ENCODE measurements around the gene KDM5C.

Gene KDM5C

DNA sequence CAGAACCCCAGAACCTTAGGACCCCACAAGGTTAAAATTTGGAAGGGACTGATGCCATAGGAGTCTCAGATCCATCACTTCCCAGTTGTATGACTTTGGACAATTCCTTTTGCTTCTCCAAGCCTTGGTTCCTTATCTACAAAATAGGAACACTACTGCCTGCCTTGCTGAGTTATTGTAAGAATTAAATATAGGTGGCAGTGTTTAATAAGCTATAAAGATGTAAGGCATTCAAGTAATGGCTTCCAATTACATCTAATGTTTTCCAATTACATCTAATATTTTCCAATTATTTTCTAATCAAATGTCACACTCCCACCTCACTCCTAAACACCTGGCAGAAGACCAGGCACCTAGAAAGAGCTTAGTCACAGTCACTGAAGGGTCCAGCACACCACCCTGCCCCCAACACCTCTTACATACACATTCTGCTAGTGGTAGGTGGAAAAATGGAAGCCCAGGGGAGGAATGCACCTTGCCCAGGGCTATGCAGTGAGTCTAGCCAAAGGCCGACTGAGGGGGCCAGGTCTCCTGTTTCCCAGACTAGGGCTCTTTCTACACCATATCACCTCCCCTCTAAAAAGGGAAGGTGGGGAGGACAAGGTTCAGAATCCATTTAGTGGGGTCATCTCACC lies 24.5 kb upstream of the KDM5C start:
- DNase-seq: no peak

DNA sequence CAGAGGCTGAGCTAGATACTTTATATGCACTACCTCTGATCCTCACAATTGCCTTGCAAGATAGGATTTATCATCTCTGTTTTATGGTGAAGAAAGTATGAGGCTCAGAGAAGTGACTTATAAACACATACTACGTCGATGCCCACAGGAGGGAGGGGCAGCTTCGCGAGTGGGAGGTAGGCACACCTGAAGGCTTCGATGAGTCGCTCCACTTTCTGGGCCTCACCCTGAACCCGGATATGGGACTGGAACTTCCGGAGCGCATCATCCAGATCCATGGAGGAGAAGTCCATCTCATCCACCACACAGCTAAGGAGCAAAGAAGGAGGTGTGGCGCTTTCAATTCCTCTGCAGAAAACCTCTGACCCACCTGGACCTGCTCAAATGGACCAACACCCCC lies 22.9 kb upstream of the KDM5C start:
- DNase-seq: no peak

DNA sequence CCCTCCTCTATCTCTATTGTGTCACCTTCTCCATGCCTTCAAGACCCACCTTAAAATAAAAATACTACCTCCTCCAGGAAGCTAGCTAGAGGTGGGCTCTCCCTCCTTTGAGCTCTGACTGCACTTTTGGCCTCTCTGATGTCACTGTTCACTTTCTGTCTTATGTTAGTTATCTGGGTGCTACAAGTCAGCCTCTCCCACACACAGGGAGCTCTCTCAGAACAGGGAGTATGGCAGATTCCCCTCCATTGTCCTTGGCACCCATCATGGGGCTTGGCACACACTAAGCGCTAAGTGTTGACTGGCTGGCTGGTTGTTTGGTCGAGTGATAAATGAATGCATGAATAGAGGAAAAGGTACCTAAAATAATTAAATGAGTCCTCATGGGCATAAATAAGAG lies 21.2 kb upstream of the KDM5C start:
- no peak for DNase-seq

DNA sequence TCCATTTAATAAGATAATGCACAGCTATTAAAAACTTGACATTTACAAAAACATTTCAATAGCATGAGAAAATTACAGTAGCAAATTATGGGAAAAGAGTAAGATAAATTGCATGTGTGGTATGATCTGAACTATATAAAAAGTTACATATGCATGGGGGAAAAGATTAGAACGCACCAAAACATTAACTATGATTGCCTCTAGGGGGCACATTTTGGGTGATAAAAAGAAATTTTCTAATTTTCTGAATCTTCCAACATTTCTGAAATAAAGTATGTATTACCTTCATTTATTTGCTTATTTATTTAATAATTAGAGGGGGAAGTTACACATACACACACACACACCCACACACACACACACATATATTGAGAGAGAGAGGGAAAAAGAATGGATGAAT lies 19.6 kb upstream of the KDM5C start:
- no peak for DNase-seq

DNA sequence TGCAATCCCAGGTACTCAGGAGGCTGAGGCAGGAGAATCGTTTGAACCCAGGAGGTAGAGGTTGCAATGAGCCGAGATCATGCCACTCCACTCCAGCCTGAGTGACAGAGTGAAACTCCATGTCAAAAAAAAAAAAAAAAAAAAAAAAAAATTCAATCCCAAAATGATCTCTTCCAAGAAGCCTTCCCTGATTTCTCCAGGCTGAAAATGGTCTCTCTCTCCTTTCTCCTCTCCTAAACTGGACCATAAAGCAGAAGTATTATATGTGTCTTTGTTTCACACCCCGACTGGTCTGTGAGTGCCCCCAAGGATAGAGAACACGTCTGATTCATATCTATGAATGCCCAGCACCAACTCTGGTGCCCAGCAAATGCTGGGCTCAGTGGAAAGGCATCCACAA lies 17.3 kb upstream of the KDM5C start:
- DNase-seq: no peak

DNA sequence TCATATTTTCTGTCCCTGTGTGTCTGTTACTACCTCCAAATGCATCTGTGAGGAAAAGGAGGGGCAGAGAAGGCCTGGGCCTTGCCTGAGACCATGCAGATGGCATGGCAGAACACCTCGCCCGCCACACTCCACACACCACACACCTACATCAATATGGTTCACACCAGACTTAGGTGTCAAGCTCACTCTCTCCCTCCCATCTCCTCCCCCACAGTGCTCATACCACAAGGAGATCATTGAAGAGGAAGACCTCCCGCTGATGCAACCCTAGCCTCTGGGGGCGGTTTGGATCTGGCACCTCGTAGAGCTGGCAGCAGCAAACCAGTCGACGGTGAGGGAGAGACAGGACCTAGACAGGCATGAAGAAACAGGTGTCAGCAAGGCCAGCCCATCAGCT lies 16.6 kb upstream of the KDM5C start:
- no peak for DNase-seq

DNA sequence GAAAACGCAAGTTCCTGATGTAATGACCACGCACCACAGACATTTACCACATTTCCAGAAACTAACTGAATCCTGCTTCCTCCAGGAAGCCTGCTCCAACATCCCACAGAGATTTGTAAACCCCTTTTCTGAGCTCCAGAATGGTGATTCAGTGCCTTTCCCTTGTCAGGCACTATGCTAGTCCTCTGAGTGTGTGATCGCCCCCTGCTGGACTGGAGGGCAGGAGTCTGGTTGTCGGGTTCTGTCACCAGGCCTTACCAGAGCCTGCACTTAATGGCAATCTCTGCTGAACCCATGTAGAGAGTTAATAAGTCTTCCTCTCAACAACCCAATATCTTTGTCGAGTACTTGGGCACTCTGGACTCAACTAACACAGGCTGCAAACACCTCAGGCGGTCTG lies 14.5 kb upstream of the KDM5C start:
- DNase-seq: no peak

DNA sequence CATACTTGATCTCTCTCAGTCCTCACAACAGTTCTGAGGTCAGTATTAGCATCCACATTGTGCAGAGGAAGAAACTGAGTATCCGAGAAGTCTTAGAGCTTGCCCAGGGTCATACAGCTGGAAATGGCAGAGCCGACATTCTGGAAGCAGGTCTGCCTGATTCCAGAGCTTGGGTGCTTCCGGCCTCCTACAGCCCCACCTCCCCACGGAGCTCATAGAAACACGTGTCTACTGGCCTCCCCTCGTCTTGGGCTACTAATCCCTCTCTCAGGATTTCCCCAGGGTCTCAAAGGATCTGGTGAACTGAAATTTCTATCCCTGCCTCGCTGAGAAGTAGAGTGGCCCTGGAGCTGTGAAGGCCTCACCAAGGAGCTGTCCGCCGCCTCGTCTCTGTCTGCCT lies 12.0 kb upstream of the KDM5C start:
- DNase-seq: no peak

DNA sequence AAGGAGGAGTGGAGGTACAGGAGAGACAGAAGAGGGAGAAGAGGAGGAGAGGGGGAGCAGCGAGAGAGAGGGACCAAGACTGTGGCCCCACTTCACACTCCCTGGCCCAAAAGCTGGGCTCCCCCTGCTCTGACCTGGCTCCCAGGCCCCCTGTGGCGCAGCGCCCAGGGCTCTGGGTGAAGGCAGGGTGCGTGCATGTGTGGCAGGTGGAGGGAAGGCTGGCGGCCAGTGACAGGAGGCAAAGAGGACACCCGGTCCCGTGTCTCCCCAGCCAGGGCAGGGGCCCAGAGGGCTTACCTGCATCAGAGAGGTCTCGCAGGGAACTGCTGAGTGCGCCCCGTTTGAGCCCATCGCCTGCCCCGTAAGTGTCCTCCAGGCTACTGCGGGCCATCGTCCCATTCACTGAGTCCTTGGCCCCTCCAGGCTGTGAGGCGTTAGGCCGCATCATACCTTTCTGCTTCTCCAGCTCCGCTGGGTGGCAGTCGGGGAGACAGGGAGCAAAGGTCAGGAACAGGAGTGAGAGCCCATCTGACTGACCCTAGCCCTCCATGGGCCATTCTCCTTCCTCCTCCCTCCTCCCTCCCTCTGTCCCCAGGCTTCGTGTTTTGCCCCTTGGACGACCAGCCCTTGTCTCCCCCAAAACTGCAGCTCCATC lies 11.1 kb upstream of the KDM5C start:
- no peak for DNase-seq

DNA sequence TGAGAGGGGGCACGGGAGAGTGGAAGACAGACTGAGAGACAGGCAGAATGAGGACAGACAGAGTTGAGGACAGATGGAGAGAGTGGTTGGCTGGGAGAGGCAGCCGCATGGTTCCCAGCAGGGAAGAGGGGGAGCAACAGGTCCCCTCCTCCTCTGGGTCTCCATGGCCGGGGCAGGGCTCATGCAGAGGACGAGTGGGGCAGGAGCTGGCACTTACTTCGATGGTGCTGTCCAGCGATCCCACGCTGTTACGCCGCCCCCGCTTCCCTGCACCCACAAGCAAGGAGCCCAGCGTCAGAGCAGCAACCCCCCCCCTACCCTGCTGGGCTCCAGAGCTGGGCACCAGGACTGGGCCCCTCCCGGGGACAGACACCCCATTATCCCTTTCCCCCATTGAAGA lies 10.6 kb upstream of the KDM5C start:
- no peak for DNase-seq

DNA sequence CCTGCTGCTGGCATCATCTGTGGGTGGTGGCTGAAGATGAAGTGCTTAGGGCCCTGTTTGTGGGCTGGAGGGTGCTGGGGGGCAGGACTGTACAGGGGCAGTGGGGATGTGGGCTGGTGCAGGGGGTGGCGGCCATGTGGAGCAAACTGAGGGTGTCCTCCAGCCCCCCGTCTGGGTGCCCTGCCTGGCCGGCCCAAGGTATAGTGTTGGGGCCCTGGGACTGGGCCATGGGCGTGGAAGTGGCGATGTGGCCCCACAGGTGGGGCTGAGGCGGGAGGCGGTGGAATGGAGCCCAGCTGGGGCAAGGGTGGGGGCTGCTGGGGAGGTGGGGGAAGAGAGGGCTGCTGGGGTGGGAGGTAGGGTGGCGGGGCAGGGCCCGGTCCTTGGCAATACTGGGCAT lies 9.5 kb upstream of the KDM5C start:
- DNase-seq: no peak

DNA sequence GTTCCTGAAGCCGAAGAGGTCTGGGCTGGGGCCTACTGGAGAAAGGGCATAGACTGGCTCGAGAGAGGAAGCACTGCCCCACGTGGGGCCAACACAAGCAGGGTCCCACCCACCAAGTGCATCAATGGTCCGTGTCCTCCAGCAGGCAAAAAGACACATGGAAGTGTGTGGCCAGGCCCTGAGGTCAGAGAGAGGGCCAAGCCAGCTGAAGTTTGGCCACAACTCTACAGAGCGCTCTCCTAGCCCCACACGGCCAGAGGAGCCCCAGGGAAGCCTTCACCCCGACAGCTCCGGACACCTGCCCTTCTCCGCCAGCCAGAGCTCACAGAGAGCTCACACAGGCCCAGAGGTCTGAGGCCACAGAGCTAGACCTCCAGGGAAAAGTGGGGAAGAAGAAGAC lies 8.5 kb upstream of the KDM5C start:
- DNase-seq: no peak

DNA sequence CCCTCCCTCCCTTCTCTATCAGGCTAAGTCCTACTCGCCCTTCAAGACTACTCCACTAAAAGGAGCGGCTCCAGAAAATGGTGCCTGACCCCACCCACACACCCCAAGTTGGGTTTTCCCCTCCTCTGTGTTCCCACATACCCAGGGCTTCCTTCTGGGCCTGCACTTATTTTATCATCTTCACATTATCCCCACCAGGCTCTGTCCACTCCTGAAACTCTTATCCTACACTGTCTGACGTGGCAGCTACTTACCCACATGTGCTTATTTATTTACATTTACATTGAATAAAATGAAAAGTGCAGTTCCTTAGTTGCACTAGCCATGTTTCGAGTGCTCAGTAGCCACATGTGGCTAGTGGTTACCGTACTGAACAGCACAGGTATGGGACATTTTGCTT lies 5.1 kb upstream of the KDM5C start:
- DNase-seq: no peak

DNA sequence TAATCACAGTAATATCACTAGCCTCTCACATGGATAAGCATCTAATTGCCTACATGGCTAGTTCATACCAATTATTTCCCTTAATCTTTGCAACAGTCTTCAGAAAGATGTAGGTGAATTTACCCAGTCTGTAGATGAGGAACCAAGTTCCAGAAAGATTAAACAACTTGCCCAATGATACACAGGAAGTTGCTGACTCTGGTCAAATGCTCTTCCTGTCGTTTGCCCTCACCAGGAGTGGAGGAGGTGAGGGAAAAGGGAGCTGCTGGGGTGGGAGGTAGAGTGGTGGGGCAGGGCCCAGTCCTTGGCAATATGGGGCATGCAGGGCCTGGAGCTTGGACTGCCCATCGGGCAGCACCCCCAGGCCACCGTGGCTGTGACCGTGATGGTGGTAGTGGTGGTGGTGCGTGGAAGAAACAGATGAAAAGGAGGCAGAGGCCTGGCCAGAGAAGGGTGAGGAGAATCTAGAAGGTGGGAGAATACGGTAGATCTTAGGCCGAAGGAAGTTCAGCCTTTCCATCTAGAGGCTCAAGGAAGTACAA lies 2.3 kb upstream of the KDM5C start:
- no peak for DNase-seq

DNA sequence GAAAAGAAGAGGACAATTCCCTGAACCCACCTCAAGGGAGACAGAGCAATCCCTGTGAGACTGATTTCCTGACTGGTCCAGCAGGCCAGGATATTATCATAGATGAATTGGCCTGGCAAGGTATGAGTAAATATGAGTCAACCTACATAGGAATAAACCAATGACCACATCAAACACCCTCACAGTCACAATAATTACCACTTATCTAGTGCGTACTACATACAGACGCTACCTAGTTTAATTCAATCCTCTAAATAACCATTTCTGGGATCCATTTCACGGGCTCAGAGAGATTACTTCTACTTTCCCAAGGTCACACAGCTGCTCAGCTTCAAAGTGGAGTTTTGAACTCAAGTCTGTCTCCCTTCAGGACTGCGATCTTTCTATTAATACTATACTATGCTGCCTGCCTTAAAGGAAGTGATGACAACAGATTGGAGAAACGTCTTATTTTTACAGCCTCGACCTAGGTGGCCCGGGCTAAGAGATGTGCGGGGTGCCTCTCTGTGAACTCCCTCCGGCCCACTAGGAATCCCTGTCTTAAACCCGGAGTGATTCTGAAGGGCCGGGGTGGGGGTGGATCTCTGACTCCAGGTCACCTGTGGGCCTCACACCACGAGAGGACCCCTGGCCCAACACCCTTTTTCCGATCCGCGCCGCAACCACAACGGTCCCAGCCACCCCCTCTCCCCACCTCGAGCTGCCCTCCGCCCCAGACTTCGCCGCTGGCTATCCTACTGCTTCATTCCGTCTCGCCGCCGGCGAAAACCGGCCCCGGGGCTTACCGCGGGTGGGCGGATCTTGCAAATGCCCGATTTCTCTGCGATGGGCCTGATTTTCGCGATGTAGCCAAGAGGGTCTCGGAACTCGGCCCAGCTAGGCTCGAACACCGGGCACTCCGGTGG lies 800 bp downstream of the KDM5C start:
- peak; percentile 22 for DNase-seq

DNA sequence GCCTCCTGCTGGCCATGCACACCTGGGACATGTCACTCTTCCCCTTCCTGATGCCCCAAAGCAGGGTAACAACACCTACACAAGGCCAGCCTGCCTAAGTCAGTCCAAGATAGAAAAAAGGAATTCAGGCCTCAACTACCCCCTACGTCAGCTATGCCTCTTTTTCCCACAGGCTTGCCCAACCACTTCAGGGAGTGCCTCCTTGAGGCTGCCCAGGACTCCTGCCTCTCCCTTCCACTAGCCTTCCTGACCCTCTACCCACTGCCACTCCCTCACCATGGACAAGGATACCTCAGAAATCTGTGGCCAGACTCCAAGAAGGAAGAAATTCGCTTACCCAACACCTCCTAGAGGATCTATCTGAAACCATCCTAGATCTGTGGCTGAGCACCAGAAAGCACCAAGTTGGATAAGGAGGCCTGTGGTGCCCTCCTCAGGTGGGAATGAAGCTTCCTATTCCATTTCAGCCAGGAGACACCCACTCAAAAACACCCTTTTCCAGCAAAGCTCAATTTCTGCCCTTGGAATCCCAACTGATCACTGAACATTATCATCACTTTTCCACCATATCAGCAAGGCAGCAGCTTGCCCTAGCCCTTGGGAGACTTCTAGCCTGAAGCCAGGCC lies 1.8 kb downstream of the KDM5C start:
- DNase-seq: no peak

DNA sequence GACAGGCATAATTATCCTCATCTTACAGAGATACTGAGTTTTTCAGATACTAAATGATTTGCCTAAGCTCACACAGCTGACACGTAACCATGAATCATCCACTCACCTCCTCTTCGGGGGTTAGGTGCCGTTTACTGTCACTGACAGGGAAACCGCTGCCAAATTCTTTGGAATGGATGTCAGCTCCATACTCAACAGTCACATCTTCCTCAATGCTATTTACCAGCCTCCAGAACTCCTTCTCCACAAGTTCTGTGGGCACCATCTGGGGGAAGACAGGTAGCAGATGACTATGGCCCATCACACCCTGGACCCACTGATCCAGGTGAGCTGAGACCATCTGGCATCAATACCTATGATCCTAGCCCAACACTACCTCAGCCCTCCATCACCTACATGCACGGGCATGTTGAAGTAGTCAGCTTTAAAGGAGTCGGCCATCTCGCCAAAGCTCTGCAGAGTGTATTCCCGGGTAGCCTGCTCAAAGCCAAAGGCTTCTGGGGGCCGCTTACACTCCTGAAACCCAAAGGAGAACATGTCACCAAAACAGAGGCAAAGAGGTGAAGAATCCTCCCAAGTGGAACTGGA lies 13.5 kb downstream of the KDM5C start:
- DNase-seq: no peak

DNA sequence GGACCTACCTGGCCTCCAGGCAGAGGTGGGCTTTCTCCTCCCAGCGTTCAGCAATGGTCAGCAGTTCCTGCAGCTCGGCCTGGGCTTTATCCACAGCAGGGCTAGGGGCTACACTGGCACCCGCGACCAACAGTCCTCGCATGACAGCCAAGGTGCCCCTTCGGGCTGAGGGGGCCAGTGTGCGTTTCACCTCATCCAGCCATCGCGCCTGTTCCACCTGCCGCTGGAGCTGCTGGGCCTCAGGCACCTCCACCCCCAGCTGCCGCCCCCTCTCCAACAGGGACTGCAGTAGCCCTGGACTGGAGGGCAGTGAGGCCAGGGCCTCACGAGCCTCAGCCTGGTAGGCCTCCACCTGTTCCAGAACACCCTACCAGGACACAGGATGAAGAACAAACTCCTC lies 28.3 kb downstream of the KDM5C start:
- no peak for DNase-seq

DNA sequence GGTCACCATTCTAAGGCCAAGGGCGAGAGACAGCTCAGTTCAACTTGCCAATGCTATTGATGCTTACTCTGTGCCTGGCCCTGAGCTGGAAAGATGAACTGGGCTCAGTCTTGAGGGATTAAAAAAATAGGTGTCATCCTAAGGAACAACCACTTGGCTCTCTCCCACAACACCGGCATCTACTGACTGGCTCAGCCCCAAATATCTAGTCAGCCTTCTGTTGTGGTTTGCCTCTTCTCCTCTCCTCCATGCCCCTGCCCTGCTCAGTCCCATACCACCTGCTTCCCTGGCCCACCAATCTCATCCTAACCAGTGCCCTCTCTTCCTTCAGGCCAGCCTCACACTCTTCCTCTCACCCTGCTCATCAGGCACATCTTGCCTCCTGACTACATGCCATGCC lies 29.6 kb downstream of the KDM5C start:
- DNase-seq: no peak

DNA sequence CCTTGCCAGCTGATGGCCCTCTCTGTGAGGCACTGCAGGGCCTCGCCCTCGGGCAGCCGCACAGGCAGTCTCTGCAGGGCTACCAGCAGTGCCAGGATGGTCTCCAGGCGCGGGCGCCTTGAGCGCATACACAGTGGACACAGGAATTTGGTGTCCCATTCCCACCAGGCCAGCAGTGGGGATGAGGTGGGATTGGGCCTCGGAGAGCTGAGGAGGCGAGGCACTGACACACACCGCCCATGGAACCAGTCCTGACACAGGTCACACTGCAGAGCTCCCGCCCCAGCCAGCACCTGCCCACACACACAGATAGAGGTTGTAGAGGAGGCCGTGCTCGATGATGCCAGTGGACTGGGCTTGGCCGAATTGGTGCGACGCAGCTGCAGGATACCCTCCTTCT lies 30.7 kb downstream of the KDM5C start:
- no peak for DNase-seq

DNA sequence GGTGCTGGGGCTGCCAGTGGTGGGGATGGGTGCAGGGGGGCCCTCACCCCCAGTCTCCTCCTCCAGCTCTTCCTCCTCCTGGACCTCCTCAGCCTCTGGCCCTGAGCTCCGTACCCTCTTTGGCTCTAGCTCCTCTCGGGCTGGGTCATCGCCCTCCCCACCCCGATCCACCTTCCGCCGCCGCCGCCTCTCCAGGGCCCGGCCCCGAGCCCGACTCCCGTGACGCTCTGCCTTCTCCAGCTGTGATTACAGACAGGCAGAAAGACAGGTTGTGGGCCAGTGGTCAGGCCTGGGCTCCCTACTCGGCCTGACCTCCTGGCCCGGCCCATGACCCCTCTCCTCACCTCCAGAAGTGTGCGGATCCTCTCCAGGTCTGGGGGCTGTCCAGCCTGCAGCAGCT lies 31.9 kb downstream of the KDM5C start:
- no peak for DNase-seq

DNA sequence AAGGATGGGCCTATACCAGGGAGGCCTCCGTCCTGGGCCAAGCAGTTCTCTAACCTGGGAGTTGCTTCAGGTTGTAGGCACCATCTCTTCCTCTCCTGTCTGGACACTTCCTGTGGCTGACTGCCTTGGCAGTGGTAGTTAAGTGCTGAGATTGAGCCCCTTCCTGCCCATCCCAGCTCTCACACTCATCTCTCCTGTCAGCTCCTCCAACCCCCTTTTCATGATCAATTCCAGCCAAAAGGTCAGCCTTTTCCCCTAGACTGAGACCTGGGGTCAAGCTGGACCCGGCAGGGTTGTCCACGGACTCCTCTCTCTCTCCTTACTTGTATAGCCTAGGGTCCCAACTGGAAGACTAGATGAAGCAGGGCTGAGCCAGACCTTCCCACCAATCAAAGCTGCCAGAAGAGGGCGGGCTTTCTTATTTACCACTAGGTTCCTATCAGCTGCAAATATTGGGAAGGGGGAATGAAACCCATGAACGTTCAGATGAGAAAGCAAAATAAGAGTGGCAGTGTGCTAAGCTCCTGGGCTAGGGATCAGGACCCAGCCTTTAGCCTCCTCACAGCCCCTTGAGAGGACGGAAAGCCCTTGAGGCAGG lies 34.5 kb downstream of the KDM5C start:
- no peak for DNase-seq

DNA sequence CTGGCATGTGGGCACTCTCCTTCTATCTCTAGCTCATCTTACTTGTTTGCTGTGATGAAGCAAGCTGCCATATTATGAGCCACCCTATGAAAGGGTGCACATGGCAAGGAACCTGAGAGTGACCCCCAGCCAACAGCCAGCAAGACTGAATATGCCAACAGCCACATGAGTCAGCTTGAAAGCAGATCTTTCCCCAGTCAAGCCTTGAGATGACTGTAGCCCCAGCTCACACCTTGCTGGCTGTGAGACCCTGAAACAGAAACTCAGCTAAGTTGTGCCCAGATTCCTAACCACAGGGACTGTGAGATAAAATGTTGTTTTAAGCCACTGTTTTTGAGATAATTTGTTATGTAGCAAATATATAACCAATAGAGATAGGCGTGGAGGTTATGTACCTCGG lies 36.2 kb downstream of the KDM5C start:
- no peak for DNase-seq

All from CD4-positive, alpha-beta T cell treated with Interleukin-15 for 1 hour (primary cell).